HG03571 (cell line): ENCODE results near the gene ZDHHC12.

ENCODE experiments used
- ATAC-seq: cut with Tn5 transposase; IDR thresholded peaks from one replicate; pipeline ENCODE4 v1.9.1; 2021; ENCODE audit not compliant: unreplicated experiment

ZDHHC12 gene

GRCh38 chr9:128729766-128730517, 6.0 kb upstream of the ZDHHC12 start:
- no peak for ATAC-seq

DNA sequence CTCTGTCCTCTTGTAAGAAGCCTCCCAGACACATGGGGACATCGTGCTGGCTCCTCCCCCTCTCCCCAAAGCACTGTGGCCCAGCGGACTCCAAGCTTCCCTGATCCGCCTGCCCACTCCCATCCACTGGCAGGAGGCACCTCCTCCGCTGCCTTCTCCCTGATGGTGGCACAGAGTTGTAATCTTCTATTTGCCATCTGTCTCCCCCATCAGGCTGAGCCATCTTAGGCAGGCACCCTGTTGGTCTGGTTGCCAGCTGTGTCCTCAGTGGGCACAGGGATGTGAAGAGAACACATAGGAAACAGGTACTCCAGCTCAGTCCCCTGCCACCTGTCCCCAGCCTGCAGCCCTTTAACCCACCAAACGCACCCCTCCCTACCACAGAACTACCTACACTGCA, 5.4 kb upstream of the ZDHHC12 start:
- no peak for ATAC-seq

DNA sequence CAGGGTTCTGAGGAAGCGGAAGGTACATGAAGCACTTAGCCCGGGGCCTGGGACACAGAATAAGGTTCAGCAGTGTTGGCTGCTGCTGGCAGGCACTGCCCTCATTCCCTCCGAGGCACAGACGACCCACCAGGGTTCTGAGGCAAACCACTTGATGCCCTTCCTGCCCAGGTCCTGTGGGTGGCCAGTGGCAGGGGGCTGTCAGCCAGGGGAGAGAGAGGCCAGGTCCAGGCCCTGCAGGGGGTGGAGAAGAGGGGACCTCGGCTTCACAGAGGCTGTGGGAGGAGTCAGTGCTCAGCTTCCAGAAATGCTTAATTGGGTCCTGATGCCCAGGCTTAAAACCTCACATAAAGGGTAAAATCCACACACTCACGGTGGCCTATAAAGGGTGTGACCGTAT, 4.4 kb upstream of the ZDHHC12 start:
- no peak for ATAC-seq

DNA sequence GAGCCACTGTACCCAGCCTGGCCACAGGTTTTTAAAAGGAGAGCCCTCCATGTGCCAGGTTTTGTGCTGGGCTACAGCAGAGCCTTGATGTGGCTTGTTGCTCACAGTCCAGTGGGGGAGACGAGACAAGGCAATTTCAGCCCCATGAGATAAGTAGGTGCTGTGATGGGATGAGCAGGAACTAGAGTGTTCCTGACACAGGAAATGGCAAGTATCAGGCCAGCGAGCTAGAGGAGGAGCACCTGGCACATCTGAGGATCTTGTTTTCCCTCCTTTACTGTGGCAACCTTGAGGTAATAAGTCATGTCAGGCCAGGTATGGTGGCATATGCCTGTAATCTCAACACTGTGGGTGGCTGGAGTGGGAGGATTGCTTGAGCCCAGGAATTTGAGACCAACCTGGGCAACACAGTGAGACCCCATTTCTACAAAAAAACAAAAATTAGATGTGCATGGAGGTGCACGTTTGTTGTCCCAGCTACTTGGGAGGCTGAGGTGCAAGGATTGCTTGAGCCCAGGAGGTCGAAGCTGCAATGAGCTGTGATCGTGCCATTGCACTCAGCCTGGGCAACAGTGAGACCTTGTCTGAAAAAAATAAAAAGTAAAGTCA, 3.8 kb upstream of the ZDHHC12 start:
- ATAC-seq, result no peak

GRCh38 chr9:128724744-128725211, 851 bp upstream of the ZDHHC12 start:
- ATAC-seq, result peak; percentile 3

DNA sequence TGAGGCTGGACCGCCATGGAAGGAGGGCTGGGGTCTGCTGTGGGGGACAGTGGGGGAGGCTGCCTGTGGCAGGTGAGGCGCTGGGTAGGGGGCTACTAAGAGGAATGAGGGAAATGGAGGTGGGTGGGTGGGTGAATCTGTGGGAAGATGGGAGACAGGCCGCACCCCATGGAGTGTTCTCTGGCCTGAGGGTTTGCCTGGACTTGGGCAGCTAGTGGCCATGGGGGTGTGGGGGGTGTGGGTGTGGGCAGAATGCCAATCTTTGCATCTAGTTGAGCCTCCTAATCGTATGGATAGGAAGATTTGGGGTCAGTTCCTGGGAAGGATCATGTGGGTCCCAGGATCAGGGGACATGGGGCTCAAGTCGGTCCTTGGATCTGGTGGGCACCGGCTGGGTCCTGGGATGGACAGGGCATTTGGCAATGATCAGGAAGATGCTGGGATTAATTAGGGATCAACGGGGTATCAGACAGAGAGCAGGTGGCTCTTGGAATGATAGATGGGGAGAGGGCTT, 518 bp downstream of the ZDHHC12 start:
- no peak for ATAC-seq

DNA sequence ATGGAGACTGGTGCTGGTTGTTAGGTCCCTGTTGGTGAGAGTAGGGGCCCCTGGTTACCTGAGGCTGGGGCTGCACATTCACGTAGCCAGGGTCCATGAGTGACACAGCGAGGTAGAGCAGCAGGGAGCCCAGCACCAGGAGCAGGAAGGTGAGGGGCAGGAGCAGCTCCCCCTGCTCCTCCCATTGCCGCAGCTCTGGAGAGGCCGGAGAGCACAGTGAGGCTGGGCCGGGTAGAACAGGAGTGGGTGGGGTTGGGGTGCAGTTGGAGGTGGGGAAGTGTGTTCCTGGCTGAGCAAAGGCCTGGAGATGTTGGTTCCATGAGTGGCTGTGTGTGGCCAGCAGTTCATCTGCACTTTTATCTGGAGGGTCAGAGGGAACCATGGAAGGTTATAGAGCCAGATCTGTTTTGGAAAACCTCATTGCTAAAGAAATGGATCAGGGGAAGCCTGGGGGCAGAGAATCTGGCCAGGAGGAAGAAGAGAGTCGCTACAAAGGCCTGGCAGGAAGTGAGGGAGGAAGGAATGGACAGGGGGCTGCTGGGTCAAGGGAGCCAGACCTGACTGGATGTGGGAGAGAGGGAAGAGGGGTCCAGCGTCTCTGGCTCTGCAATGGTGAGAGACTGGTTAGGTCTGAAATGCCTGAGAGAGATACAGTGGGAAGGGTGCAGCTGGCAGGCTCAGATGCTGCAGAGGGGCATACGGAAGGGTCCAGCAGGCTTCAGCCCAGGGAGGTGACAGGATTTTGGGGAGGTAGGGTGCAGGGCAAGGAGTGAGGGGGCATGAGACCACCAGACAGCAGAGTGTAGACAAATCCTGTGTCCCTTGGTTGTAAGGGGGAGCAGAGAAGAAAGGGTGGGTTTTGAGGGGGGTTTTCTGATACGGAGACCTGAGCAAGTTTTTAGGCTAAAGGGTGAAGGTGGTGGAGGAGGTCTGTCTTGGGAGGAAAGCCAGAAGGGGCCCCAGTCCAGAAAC, 1.3 kb downstream of the ZDHHC12 start:
- no peak for ATAC-seq

- ATAC-seq, result no peak
Observed at GRCh38 chr9:128721487-128722010, 2.4 kb downstream of the ZDHHC12 start.

GRCh38 chr9:128720841-128721486, 3.0 kb downstream of the ZDHHC12 start:
- ATAC-seq, result no peak

DNA sequence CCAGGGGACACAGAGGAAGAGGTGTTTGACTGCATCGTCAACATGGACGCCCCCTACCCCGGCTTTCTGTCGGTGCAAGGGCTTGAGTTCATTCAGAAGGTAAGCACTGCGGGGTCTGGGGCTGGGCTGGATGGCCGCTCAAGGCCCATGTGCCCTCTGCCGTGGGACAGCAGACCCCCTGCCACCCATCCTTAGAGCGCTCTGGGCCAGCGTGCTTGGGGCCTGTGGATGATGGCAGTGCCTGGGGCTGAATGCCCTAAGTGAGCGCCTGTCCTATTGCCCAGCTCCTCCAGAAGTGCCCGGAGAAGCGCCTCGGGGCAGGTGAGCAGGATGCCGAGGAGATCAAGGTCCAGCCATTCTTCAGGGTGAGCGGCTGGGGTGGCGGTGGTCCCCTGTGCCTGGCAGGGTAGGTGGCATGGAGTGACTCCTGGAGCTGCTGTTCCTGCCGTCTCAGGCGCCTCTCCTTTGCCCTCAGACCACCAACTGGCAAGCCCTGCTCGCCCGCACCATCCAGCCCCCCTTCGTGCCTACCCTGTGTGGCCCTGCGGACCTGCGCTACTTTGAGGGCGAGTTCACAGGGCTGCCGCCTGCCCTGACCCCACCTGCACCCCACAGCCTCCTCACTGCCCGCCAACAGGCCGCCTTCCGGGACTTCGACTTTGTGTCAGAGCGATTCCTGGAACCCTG, 3.9 kb downstream of the ZDHHC12 start:
- ATAC-seq, result no peak

DNA sequence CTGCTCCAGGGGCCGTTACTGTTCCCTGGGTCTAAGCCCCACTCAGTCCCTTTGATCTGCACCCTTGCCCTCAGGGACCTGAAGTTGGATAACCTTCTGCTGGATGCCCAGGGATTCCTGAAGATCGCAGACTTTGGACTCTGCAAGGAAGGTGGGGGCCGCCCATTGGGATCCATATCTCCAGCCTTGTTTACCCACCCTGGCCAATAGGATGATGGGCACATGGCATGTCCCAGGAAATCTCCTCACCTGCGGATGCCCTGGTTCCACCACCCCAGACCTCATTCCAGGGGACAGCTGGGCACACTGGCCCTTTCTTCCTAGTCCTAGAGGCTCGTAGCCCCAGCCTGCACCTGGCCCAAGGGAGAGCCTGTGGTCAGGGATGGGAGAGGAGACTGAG, 5.5 kb downstream of the ZDHHC12 start:
- ATAC-seq, result no peak

- no peak for ATAC-seq
Observed at GRCh38 chr9:128718047-128718446, 5.9 kb downstream of the ZDHHC12 start.

DNA sequence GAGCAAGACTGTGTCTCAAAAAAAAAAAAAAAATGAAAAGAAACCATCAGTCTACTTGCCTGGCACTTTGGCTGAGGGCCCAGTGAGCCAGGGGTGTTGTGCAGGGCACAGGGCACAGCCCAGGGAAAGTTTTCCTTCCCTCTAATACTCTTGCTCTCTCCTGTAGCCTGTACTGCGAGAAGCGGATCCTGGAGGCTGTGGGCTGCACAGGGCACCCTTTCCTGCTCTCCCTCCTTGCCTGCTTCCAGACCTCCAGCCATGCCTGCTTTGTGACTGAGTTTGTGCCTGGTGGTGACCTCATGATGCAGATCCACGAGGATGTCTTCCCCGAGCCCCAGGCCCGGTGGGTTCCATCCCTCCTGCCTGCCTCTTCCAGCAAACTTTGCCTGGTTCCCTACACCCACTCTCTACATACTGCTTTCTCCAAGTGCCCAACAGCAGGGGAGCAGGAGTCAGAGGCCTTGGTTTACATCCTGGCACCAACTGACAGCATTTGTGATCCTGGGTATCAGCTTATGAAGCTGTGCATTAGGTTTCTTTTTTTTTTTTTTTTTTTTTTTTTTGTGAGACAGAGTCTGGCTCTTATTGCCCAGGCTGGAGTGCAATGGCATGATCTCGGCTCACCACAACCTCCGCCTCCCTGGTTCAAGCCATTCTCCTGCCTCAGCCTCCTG, 7.2 kb downstream of the ZDHHC12 start:
- no peak for ATAC-seq

- ATAC-seq, result no peak
Observed at GRCh38 chr9:128715436-128715750, 8.5 kb downstream of the ZDHHC12 start.

- ATAC-seq, result no peak
Observed at GRCh38 chr9:128714586-128715435, 9.1 kb downstream of the ZDHHC12 start.

GRCh38 chr9:128713941-128714573, 9.9 kb downstream of the ZDHHC12 start:
- no peak for ATAC-seq

GRCh38 chr9:128713411-128713780, 10.5 kb downstream of the ZDHHC12 start:
- no peak for ATAC-seq
